Thymus (tissue), 11 donors: Measurements from ENCODE around the gene ALG8. TPM values are rescaled to one million over a fixed set of nuclear protein-coding genes. Genes with fewer than 3 reads are reported as not detected.
"Not testable (repeated sequence)": the region's sequence is repeated elsewhere in the genome, so short reads cannot be mapped to it uniquely, and the experiment has no call there.

ENCODE experiments used
- DNase-seq, 9 donors: peaks; one replicate each; pipeline ENCODE4 v3.0.0-alpha.2; 2013; ENCODE audit warnings: low spot score in 9 of 9, low read depth in 6 of 9, missing footprints in 1 of 9
- H3K27ac ChIP-seq, 2 donors: one replicate each; pipeline ENCODE4 v1.5.1; 2013; ENCODE audit warnings: control low read depth in 1 of 2, low read depth in 1 of 2, low read length in 1 of 2, mild to moderate bottlenecking in 1 of 2, moderate library complexity in 1 of 2
- H3K27me3 ChIP-seq, 2 donors: one replicate each; pipeline ENCODE4 v1.5.1; 2013; ENCODE audit warnings: low read length in 1 of 2; ENCODE audit not compliant: control insufficient read depth in 2 of 2, insufficient read depth in 1 of 2
- H3K36me3 ChIP-seq, 2 donors: one replicate each; pipeline ENCODE4 v1.5.1; 2013; ENCODE audit warnings: low read length in 1 of 2, mild to moderate bottlenecking in 1 of 2, moderate library complexity in 1 of 2; ENCODE audit not compliant: control insufficient read depth in 2 of 2, insufficient read depth in 2 of 2
- H3K4me1 ChIP-seq, 2 donors: one replicate each; pipeline ENCODE4 v1.5.1; 2013; ENCODE audit warnings: low read length in 2 of 2; ENCODE audit not compliant: control insufficient read depth in 2 of 2, insufficient read depth in 2 of 2
- H3K4me3 ChIP-seq, 2 donors: one replicate each; pipeline ENCODE4 v1.5.1; 2013; ENCODE audit warnings: low read length in 2 of 2, control low read depth in 1 of 2, mild to moderate bottlenecking in 1 of 2
- H3K9me3 ChIP-seq, 2 donors: one replicate each; pipeline ENCODE4 v1.5.1; 2013; ENCODE audit warnings: low read length in 1 of 2, mild to moderate bottlenecking in 1 of 2; ENCODE audit not compliant: control insufficient read depth in 2 of 2, insufficient read depth in 1 of 2
- WGBS: extraction: QIAGEN DNeasy Blood & Tissue Kit; methylation state at CpG from one replicate; pipeline ENCODE4 v1.1.7; 2013; 5-methylcytosine and 5-hydroxymethylcytosine counted together
- polyA plus RNA-seq: library from polyadenylated mRNA; stranded (reverse); fragments of 200-250 nt; gene quantifications from one replicate; pipeline ENCODE4 v1.2.3, GENCODE V29; 2013
- total RNA-seq: library from RNA; stranded (reverse); fragments of 120-200 nt; gene quantifications from one replicate; pipeline ENCODE4 v1.2.4, GENCODE V29; 2013
- donor health status: healthy.

Gene ALG8
- total and polyA plus RNA-seq, 2 donors, result 33.3 to 45.1 TPM

GRCh38 chr11:78060533-78060932, 78.9 kb downstream of the ALG8 start:
- no peaks in the 10 kb centered on the region for H3K36me3 ChIP-seq
- H3K27me3 ChIP-seq, result no peaks in the 10 kb centered on the region
- WGBS, result 98% methylated on average over 8 of the region's 8 CpGs
- H3K4me3 ChIP-seq, result no peak overlapping the region
- H3K27ac ChIP-seq, result no peak overlapping the region
- no peaks in the 10 kb centered on the region for H3K4me1 ChIP-seq
- no peaks in the 10 kb centered on the region for H3K9me3 ChIP-seq
- no peak for DNase-seq

DNA sequence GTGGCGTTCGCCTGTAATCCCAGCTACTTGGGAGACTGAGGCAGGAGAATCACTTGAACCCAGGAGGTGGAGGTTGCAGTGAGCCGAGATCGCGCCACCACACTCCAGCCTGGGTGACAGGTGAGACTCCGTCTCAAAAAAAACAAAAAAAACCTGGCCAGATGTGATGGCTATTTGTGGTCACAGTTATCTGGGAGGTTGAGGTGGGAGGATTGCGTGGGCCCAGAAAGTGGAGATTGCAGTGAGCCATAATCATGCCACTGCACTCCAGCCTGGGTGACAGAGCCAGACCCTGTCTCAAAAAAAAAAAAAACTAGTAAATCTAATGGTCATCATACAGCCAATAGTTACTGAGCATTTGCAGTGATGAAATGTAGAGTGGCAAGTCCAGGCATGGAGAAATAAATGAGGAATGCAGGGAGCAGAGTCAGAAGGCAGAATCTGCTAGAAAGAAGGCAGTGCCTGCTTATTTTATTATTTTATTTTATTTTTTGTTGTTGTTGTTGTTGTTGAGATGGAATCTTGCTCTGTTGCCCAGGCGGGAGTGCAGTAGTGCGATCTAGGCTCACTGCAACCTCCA, 79.6 kb downstream of the ALG8 start:
- not testable (repeated sequence) for H3K4me3 ChIP-seq, DNase-seq, H3K4me1 ChIP-seq, H3K27me3 ChIP-seq, H3K9me3 ChIP-seq, H3K36me3 ChIP-seq, H3K27ac ChIP-seq
- 98% methylated on average over 9 of the region's 9 CpGs for WGBS

- no peaks in the 10 kb centered on the region for H3K36me3 ChIP-seq
- H3K9me3 ChIP-seq, result no peaks in the 10 kb centered on the region
- 86% methylated on average over 10 of the region's 10 CpGs for WGBS
These were observed 81.9 kb downstream of the ALG8 start for GRCh38 chr11:78057462-78058055.

GRCh38 chr11:78056093-78056492, 83.3 kb downstream of the ALG8 start:
- Histone ChIP-seq H3K4me3 (no peak overlapping the region), H3K9me3 (no peaks in the 10 kb centered on the region), H3K27ac (no peak overlapping the region), H3K36me3 (no peaks in the 10 kb centered on the region), H3K4me1 (no peaks in the 10 kb centered on the region), H3K27me3 (no peaks in the 10 kb centered on the region)
- DNase-seq, result no peak
- 98% methylated on average over 3 of the region's 3 CpGs for WGBS

More at GRCh38 chr11:78057462-78058055, 81.9 kb downstream of the ALG8 start:
- DNase-seq, result no peak
- no peak overlapping the region for H3K27ac ChIP-seq
- no peak overlapping the region for H3K4me3 ChIP-seq
- no peaks in the 10 kb centered on the region for H3K4me1 ChIP-seq
- no peaks in the 10 kb centered on the region for H3K27me3 ChIP-seq

DNA sequence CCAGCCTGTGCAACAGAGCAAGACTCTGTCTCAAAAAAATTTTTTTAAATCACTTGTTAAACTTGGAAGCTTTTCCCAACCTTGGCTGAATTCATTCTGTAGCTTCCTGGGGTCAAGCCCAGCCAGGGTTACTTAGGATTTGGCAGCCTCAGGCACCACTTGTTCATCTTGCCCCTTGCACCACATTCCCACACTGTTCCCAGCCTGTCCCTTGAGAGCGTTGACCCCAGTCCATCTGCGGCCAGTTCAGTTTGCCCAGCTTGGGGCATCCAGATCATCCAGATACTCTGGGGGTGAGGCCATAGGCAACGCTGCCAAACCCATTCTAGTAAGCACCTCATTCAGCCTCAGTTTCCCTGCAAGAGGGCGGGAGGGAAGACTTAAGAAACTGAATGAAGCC, 84.5 kb downstream of the ALG8 start:
- Histone ChIP-seq H3K36me3 (no peaks in the 10 kb centered on the region), H3K4me3 (no peak overlapping the region), H3K27ac (no peak overlapping the region), H3K9me3 (no peaks in the 10 kb centered on the region), H3K4me1 (no peaks in the 10 kb centered on the region), H3K27me3 (no peaks in the 10 kb centered on the region)
- no peak for DNase-seq
- WGBS, result 99% methylated on average over 4 of the region's 4 CpGs

- no peak overlapping the region for H3K4me3 ChIP-seq
- no peak for DNase-seq
- no peaks in the 10 kb centered on the region for H3K9me3 ChIP-seq
- WGBS, result 94% methylated on average over 6 of the region's 6 CpGs
- peaks cover 0 to 2% of the 10 kb centered on the region in 2 donors for H3K4me1 ChIP-seq
- no peaks in the 10 kb centered on the region for H3K27me3 ChIP-seq
- no peak overlapping the region for H3K27ac ChIP-seq
- H3K36me3 ChIP-seq, result no peaks in the 10 kb centered on the region
These were observed 88.2 kb downstream of the ALG8 start for GRCh38 chr11:78050964-78051831.

Other genes starting within 250 kb of the ALG8 start
- gene INTS4, start 145.0 kb downstream of the ALG8 start, total RNA-seq, result 31.2 TPM
- 38.3 TPM for gene INTS4, start 145.0 kb downstream of the ALG8 start, polyA plus RNA-seq
- 1.2 TPM for gene KCTD14, start 116.3 kb downstream of the ALG8 start, total RNA-seq
- 2.0 TPM for gene KCTD14, start 116.3 kb downstream of the ALG8 start, polyA plus RNA-seq
- not detected for gene THRSP, start 75.8 kb downstream of the ALG8 start, total RNA-seq
- gene THRSP, start 75.8 kb downstream of the ALG8 start, polyA plus RNA-seq, result 0.14 TPM
- gene NDUFC2, start 59.8 kb downstream of the ALG8 start, total RNA-seq, result 167 TPM
- gene NDUFC2, start 59.8 kb downstream of the ALG8 start, polyA plus RNA-seq, result 133 TPM
- 3.7 TPM for gene KCTD21, start 49.0 kb upstream of the ALG8 start, total RNA-seq
- gene KCTD21, start 49.0 kb upstream of the ALG8 start, polyA plus RNA-seq, result 5.6 TPM
- gene USP35, start 49.3 kb upstream of the ALG8 start, total RNA-seq, result 3.4 TPM
- 13.1 TPM for gene USP35, start 49.3 kb upstream of the ALG8 start, polyA plus RNA-seq